ENCODE measurements around the gene POLDIP2.

- TF ChIP-seq POLR2A (IDR thresholded peaks at IDR 0.05; ENCODE audit: low read depth, low read length) (no peak), TAF1 (IDR thresholded peaks at IDR 0.05; ENCODE audit: borderline replicate concordance, low read depth, low read length) (no peak), POLR2AphosphoS5 (IDR thresholded peaks at IDR 0.05; ENCODE audit: low read depth, low read length) (no peak)
Measured at GRCh38 chr17:28333083-28333746, 24.1 kb downstream of the POLDIP2 start.
